Hepatocyte (in vitro differentiated cells): Measurements from ENCODE around the gene HNRNPA3. TPM values are rescaled to one million over a fixed set of nuclear protein-coding genes. Genes with fewer than 3 reads are reported as not detected.

ENCODE experiments used
- DNase-seq: peaks from one replicate; pipeline ENCODE4 v3.0.0-alpha.2; 2016; ENCODE audit warnings: low spot score
- H2AFZ ChIP-seq: fragments of 200-600 bp; sonication (generic); 2 replicates; pipeline ENCODE4 v1.6.0; 2016; ENCODE audit warnings: antibody characterized with exemption, mild to moderate bottlenecking
- H3K27ac ChIP-seq: fragments of 200-600 bp; sonication (generic); 2 replicates; pipeline ENCODE4 v1.5.1; 2016; ENCODE audit warnings: mild to moderate bottlenecking
- H3K27me3 ChIP-seq: fragments of 200-600 bp; sonication (generic); 2 replicates; pipeline ENCODE4 v1.6.1; 2016
- H3K36me3 ChIP-seq: fragments of 200-600 bp; sonication (generic); replicated peaks from 2 replicates; pipeline ENCODE4 v1.5.1; 2016; ENCODE audit warnings: low read depth; ENCODE audit not compliant: insufficient read depth
- H3K4me1 ChIP-seq: fragments of 200-600 bp; sonication (generic); 2 replicates; pipeline ENCODE4 v1.5.1; 2016; ENCODE audit warnings: mild to moderate bottlenecking, moderate library complexity; ENCODE audit not compliant: insufficient read depth
- H3K4me2 ChIP-seq: fragments of 200-600 bp; sonication (generic); 2 replicates; pipeline ENCODE4 v1.6.0; 2016
- H3K4me3 ChIP-seq: fragments of 200-600 bp; sonication (generic); 2 replicates; pipeline ENCODE4 v1.5.1; 2016; ENCODE audit warnings: mild to moderate bottlenecking
- H3K79me2 ChIP-seq: fragments of 200-600 bp; sonication (generic); 2 replicates; pipeline ENCODE4 v1.6.0; 2017; ENCODE audit warnings: mild to moderate bottlenecking
- H3K9me2 ChIP-seq: fragments of 200-600 bp; sonication (generic); replicated peaks from 2 replicates; pipeline ENCODE4 v1.6.0; 2017; ENCODE audit warnings: mild to moderate bottlenecking; ENCODE audit not compliant: insufficient read depth
- H3K9me3 ChIP-seq: fragments of 200-600 bp; sonication (generic); 2 replicates; pipeline ENCODE4 v1.5.1; 2016; ENCODE audit warnings: low read depth, mild to moderate bottlenecking
- H4K20me1 ChIP-seq: fragments of 200-600 bp; sonication (generic); 2 replicates; pipeline ENCODE4 v1.6.0; 2016; ENCODE audit warnings: mild to moderate bottlenecking; ENCODE audit not compliant: insufficient read depth, poor library complexity, severe bottlenecking
- EZH2 ChIP-seq: fragments of 200-600 bp; sonication (generic); IDR thresholded peaks from 2 replicates; pipeline ENCODE4 v1.6.1; 2016; ENCODE audit warnings: antibody characterized with exemption, mild to moderate bottlenecking, borderline replicate concordance
- EZH2phosphoT487 ChIP-seq: fragments of 200-600 bp; sonication (generic); IDR thresholded peaks from one replicate; pipeline ENCODE4 v1.6.1; 2018; ENCODE audit warnings: antibody characterized with exemption, mild to moderate bottlenecking, low read depth, moderate library complexity; ENCODE audit not compliant: unreplicated experiment, severe bottlenecking
- WGBS: methylation state at CpG from one replicate; pipeline ENCODE4 v1.1.6; 2016; ENCODE audit warnings: low lambda C conversion rate; ENCODE audit errors: missing lambda C conversion rate; 5-methylcytosine and 5-hydroxymethylcytosine counted together
- polyA plus RNA-seq: library from polyadenylated mRNA; unstranded; fragments of >200 nt; fragmentation: Nextera tagmentation; extraction: Ambion mirVana; gene quantifications from 2 replicates; pipeline ENCODE4 v1.2.1, GENCODE V29; 2016
- total RNA-seq: library from RNA; depleted of rRNA; stranded (reverse); fragments of >200 nt; gene quantifications from 2 replicates; pipeline ENCODE4 v1.2.3, GENCODE V29; 2014
- TF ChIP-seq, protein P1 (sequence below): fragments of 200-600 bp; sonication (generic); IDR thresholded peaks from 2 replicates; pipeline ENCODE4 v1.5.1; 2016; ENCODE audit warnings: antibody characterized with exemption, mild to moderate bottlenecking; ENCODE audit not compliant: poor library complexity

HNRNPA3 gene
- total and polyA plus RNA-seq, 2 experiments from 2014 or later = 56.1 to 59.5 TPM

DNA sequence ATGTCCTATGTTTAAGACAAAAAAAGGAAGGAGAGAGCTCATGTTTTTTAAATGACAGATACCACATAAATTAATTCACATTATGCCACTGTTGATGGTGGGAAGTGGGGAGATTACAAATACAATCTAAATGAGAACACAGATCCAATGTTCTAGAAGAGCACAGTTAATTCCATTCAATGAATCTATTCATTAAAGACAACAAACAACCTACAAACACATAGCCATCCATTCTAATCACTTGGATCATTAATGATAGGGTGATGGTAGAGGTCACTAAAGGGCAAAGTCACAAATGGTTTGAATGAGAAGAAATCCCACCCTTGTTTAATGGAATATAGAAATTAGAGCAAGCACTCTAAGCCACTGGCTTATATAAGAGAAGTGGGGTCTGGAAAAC is 21.7 kb downstream of the HNRNPA3 start:
- H3K4me1 ChIP-seq = peaks cover 18% of the 10 kb centered on the region
- no peak overlapping the region for H3K4me2 ChIP-seq
- peaks cover 98% of the 10 kb centered on the region for H3K79me2 ChIP-seq
- H3K9me3 ChIP-seq = no peaks in the 10 kb centered on the region
- H2AFZ ChIP-seq = no peak overlapping the region
- H3K27ac ChIP-seq = no peak overlapping the region
- H3K27me3 ChIP-seq = no peaks in the 10 kb centered on the region
- no peaks in the 10 kb centered on the region for H3K9me2 ChIP-seq
- H4K20me1 ChIP-seq = peaks cover 65% of the 10 kb centered on the region
- TF ChIP-seq EZH2phosphoT487 = no peak
- TF ChIP-seq, protein P1, sequence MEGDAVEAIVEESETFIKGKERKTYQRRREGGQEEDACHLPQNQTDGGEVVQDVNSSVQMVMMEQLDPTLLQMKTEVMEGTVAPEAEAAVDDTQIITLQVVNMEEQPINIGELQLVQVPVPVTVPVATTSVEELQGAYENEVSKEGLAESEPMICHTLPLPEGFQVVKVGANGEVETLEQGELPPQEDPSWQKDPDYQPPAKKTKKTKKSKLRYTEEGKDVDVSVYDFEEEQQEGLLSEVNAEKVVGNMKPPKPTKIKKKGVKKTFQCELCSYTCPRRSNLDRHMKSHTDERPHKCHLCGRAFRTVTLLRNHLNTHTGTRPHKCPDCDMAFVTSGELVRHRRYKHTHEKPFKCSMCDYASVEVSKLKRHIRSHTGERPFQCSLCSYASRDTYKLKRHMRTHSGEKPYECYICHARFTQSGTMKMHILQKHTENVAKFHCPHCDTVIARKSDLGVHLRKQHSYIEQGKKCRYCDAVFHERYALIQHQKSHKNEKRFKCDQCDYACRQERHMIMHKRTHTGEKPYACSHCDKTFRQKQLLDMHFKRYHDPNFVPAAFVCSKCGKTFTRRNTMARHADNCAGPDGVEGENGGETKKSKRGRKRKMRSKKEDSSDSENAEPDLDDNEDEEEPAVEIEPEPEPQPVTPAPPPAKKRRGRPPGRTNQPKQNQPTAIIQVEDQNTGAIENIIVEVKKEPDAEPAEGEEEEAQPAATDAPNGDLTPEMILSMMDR = no peak
- H3K4me3 ChIP-seq = no peak overlapping the region
- no peak for DNase-seq
- H3K36me3 ChIP-seq = peaks cover 14% of the 10 kb centered on the region

DNA sequence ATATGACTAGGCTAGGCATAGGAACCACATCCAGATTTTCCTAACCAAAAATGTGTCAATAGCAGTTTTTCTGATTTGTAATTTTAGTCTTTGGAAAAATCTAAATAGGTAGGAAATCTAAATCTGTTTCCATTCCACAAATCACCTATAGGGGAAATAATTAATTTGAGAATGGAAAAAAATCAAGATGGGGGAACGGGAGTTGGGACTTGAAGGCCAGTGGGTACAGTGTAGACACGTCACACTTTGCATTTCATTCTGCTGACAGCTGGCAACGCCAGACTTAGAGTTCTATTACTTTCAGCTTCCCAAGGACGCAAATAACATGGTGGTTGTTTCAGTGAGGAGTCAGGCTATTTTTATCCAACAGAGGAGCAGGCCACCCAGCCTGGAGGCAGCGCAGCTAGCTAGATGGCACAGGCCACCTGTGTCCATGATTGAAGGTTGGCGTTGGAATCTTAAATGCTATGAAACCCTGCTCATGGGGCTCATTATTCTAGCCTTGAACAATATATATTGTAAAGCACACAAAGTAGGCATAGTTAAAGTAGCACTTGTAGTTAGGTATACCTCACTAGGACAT is 23.4 kb downstream of the HNRNPA3 start:
- Histone ChIP-seq H3K27ac (no peak overlapping the region), H3K27me3 (no peaks in the 10 kb centered on the region), H4K20me1 (peaks cover 82% of the 10 kb centered on the region), H3K4me3 (no peak overlapping the region), H3K4me1 (peaks cover 35% of the 10 kb centered on the region), H3K36me3 (peaks cover 9% of the 10 kb centered on the region), H3K9me3 (no peaks in the 10 kb centered on the region), H3K4me2 (no peak overlapping the region), H2AFZ (no peak overlapping the region), H3K9me2 (no peaks in the 10 kb centered on the region), H3K79me2 (peaks cover 100% of the 10 kb centered on the region)
- WGBS = 96% methylated on average over 6 of the region's 6 CpGs
- DNase-seq = no peak
- TF ChIP-seq, protein P1 = no peak
- TF ChIP-seq EZH2phosphoT487 (no peak), EZH2 (no peak)

DNA sequence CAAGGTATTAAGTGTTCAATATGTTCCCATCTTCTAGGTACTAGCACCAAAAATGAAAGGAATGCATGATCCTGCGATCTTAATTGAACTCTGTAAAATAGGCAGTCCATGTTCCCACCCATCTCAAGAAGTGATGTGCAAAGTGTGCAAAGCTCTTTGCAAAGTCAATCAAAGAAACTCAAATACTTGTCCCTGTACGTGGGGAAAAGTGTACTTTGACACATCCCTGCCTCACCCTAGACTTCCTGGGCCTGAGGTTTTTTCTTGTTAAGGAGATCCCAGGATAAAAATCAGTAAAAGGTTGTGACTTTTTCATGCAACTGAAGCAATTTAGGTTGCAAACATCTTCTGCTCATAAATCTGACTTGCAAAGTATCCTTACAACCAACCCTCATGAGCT is 25.3 kb downstream of the HNRNPA3 start:
- 56% methylated on average over 2 of the region's 2 CpGs for WGBS
- Histone ChIP-seq H3K27me3 (no peaks in the 10 kb centered on the region), H3K4me2 (peak overlapping the region; percentile 6), H3K27ac (peak overlapping the region; percentile 92), H3K4me3 (no peak overlapping the region), H3K9me3 (no peaks in the 10 kb centered on the region), H3K9me2 (no peaks in the 10 kb centered on the region), H3K4me1 (peaks cover 53% of the 10 kb centered on the region), H3K79me2 (peaks cover 96% of the 10 kb centered on the region), H3K36me3 (peaks cover 2% of the 10 kb centered on the region), H4K20me1 (peaks cover 92% of the 10 kb centered on the region), H2AFZ (no peak overlapping the region)
- TF ChIP-seq EZH2phosphoT487 (no peak), EZH2 (no peak)
- TF ChIP-seq, protein P1 = no peak
- no peak for DNase-seq

DNA sequence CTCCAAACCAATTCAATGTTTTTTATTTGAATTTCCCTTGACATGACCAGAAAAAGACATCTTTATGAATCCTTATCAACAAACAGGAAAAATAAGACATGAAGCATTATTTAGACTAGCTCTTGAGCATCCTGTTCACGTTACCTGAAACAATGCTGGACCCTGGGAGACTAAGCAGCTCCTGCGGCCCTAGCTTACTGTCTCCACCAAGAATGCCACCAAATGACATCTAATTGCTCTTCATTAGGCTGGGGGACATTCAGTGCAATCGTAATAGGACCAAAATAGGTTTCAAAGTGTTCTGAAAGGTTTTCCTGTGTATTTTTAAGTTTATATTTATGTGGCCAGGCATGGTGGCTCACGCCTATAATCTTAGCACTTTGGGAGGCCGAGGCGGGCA is 26.5 kb downstream of the HNRNPA3 start:
- Histone ChIP-seq H3K9me3 (no peaks in the 10 kb centered on the region), H2AFZ (no peak overlapping the region), H3K79me2 (peaks cover 96% of the 10 kb centered on the region), H3K4me2 (no peak overlapping the region), H3K4me1 (peaks cover 61% of the 10 kb centered on the region), H4K20me1 (peaks cover 91% of the 10 kb centered on the region), H3K9me2 (no peaks in the 10 kb centered on the region), H3K27ac (peak overlapping the region; percentile 92), H3K27me3 (no peaks in the 10 kb centered on the region), H3K4me3 (no peak overlapping the region), H3K36me3 (no peaks in the 10 kb centered on the region)
- TF ChIP-seq EZH2phosphoT487 = no peak
- TF ChIP-seq, protein P1 = no peak
- no peak for TF ChIP-seq EZH2
- 88% methylated on average over 6 of the region's 6 CpGs for whole genome bisulfite sequencing
- no peak for DNase-seq
